Keratinocyte (primary cell): ENCODE measurements around the gene MYCBP2. TPM values are rescaled to one million over a fixed set of nuclear protein-coding genes. Genes with fewer than 3 reads are reported as not detected.

Source experiments
- DNase-seq: peaks from one replicate; pipeline ENCODE4 v3.0.0-alpha.2; 2011; ENCODE audit warnings: low read depth, missing footprints, low spot score
- FAIRE-seq: peaks from 2 replicates; lab custom pipeline; 2011; peaks lifted over from hg19 to GRCh38; lab: Jason Lieb, UNC
- H2AFZ ChIP-seq: 2 replicates; pipeline ENCODE4 v1.6.0; 2012; ENCODE audit warnings: low read length, control low read depth, inconsistent platforms; ENCODE audit not compliant: control insufficient read depth
- H3K27ac ChIP-seq: 2 replicates; pipeline ENCODE4 v1.5.1; 2011; ENCODE audit warnings: low read length; ENCODE audit not compliant: control insufficient read depth, insufficient read depth
- H3K27me3 ChIP-seq: 3 replicates; pipeline ENCODE4 v1.6.0; 2011; ENCODE audit warnings: low read length; ENCODE audit not compliant: control insufficient read depth, insufficient read depth; ENCODE audit errors: extremely low read depth
- H3K36me3 ChIP-seq, 2 experiments: 2 replicates in 1 of 2; 3 replicates in 1 of 2; pipeline ENCODE4 v1.5.1; 2011; ENCODE audit warnings: low read length in 2 of 2, mild to moderate bottlenecking in 1 of 2; ENCODE audit not compliant: control insufficient read depth in 2 of 2, insufficient read depth in 2 of 2; ENCODE audit errors: extremely low read depth in 1 of 2
- H3K4me1 ChIP-seq: 3 replicates; pipeline ENCODE4 v1.5.1; 2011; ENCODE audit warnings: low read length; ENCODE audit not compliant: control insufficient read depth, insufficient read depth; ENCODE audit errors: extremely low read depth
- H3K4me2 ChIP-seq: 3 replicates; pipeline ENCODE4 v1.6.0; 2011; ENCODE audit warnings: low read depth, low read length; ENCODE audit not compliant: control insufficient read depth, insufficient read depth; ENCODE audit errors: extremely low read depth
- H3K4me3 ChIP-seq, 3 experiments: fragments of 200-600 bp in 1 of 3; sonication (generic) in 1 of 3; 2 replicates in 2 of 3; 3 replicates in 1 of 3; pipeline ENCODE4 v1.5.1; 2011 to 2016; ENCODE audit warnings: low read length in 3 of 3, mild to moderate bottlenecking in 3 of 3, control low read depth in 2 of 3, inconsistent platforms in 1 of 3, low read depth in 1 of 3, mixed read lengths in 1 of 3, mixed run types in 1 of 3, moderate library complexity in 1 of 3; ENCODE audit not compliant: control insufficient read depth in 2 of 3, insufficient read depth in 2 of 3; ENCODE audit errors: extremely low read depth in 1 of 3
- H3K79me2 ChIP-seq: 2 replicates; pipeline ENCODE4 v1.6.0; 2012; ENCODE audit warnings: low read length; ENCODE audit not compliant: control insufficient read depth, insufficient read depth
- H3K9ac ChIP-seq: 3 replicates; pipeline ENCODE4 v1.6.0; 2011; ENCODE audit warnings: low read length; ENCODE audit not compliant: control insufficient read depth, insufficient read depth; ENCODE audit errors: extremely low read depth
- H3K9me1 ChIP-seq: 3 replicates; pipeline ENCODE4 v1.6.0; 2011; ENCODE audit warnings: low read length; ENCODE audit not compliant: control insufficient read depth, insufficient read depth; ENCODE audit errors: extremely low read depth
- H3K9me3 ChIP-seq: 2 replicates; pipeline ENCODE4 v1.5.1; 2012; ENCODE audit warnings: low read depth, low read length; ENCODE audit not compliant: control insufficient read depth
- H4K20me1 ChIP-seq: 3 replicates; pipeline ENCODE4 v1.6.0; 2011; ENCODE audit warnings: low read length; ENCODE audit not compliant: control insufficient read depth, insufficient read depth; ENCODE audit errors: extremely low read depth
- CTCF ChIP-seq, 3 experiments: IDR thresholded peaks in 1 of 3; conservative IDR thresholded peaks in 1 of 3; optimal IDR thresholded peaks in 1 of 3; 2 replicates in 2 of 3; 3 replicates in 1 of 3; pipeline versions ENCODE3 to v1.5.1; 2011; ENCODE audit warnings: low read length in 3 of 3, mild to moderate bottlenecking in 3 of 3, moderate library complexity in 2 of 3, control low read depth in 1 of 3, inconsistent platforms in 1 of 3; ENCODE audit not compliant: insufficient read depth in 2 of 3; ENCODE audit errors: extremely low read depth in 1 of 3
- EZH2 ChIP-seq: IDR thresholded peaks from one replicate; pipeline ENCODE4 v1.6.1; 2012; ENCODE audit warnings: inconsistent platforms, mild to moderate bottlenecking, low read length, moderate library complexity
- dilution Hi-C: fragments of 300-500 bp; cut with MboI; formaldehyde crosslinking; loops from one replicate; pipeline ENCODE4 v1.7.0; 2020; ENCODE audit warnings: low sequenced_read_pairs; ENCODE audit not compliant: extremely low pct_ligation_motif_present
- polyA plus RNA-seq, 5 experiments: library from polyadenylated mRNA; depleted of rRNA in 3 of 5; stranded (reverse) in 3 of 5; stranded (forward) in 1 of 5; unstranded in 1 of 5; fragments of >200 nt; gene quantifications; 1 replicate in 1 of 5; 2 replicates in 3 of 5; 3 replicates in 1 of 5; pipeline versions ENCODE4 v1.2.1 to v1.2.3, GENCODE V29; 2011 to 2012; ENCODE audit warnings: missing spikeins in 2 of 5, low read depth in 1 of 5, low replicate concordance in 1 of 5

MYCBP2 gene
- polyA plus RNA-seq, 1 donor (not counting 4 experiments of a cell fraction or from before 2014, with no cell fraction given), result 43.8 TPM

GRCh38 chr13:77331421-77331820, 4.5 kb upstream of the MYCBP2 start:
- DNase-seq (no peak), FAIRE-seq (no peak)
- no peak overlapping the region for H3K9ac ChIP-seq
- H3K36me3 ChIP-seq, result no peaks in the 10 kb centered on the region
- TF ChIP-seq EZH2, result no peak
- no peak for TF ChIP-seq CTCF (optimal IDR thresholded peaks at IDR 0.05 in 1 of 3, IDR thresholded peaks at IDR 0.05 in 1 of 3, conservative IDR thresholded peaks at IDR 0.05 in 1 of 3; ENCODE audit: extremely low read depth in 1 of 3, insufficient read depth in 2 of 3, low read length in 3 of 3)
- dilution Hi-C loops, result no loop called here
- H3K9me3 ChIP-seq, result no peaks in the 10 kb centered on the region
- H3K27ac ChIP-seq, result no peak overlapping the region
- no peaks in the 10 kb centered on the region for H3K9me1 ChIP-seq
- H4K20me1 ChIP-seq, result no peaks in the 10 kb centered on the region
- H2AFZ ChIP-seq, result no peak overlapping the region
- H3K27me3 ChIP-seq, result no peaks in the 10 kb centered on the region
- H3K4me1 ChIP-seq, result peaks cover 21% of the 10 kb centered on the region
- peaks cover 3% of the 10 kb centered on the region for H3K79me2 ChIP-seq
- H3K4me2 ChIP-seq, result no peak overlapping the region
- no peak overlapping the region for H3K4me3 ChIP-seq

- Histone ChIP-seq H3K27me3 (no peaks in the 10 kb centered on the region), H3K79me2 (peaks cover 17% of the 10 kb centered on the region), H2AFZ (peak overlapping the region; percentile 100), H3K36me3 (no peaks in the 10 kb centered on the region), H3K9ac (peak overlapping the region; percentile 80), H3K4me3 (peak overlapping the region; percentile 84 to 94 (median 92)), H3K9me3 (no peaks in the 10 kb centered on the region), H3K4me1 (peaks cover 21% of the 10 kb centered on the region), H3K4me2 (peak overlapping the region; percentile 95), H3K27ac (peak overlapping the region; percentile 65), H4K20me1 (no peaks in the 10 kb centered on the region), H3K9me1 (no peaks in the 10 kb centered on the region)
- dilution Hi-C loops, result no loop called here
- FAIRE-seq (peak; percentile 71), DNase-seq (no peak)
- TF ChIP-seq EZH2 (no peak), CTCF (optimal IDR thresholded peaks at IDR 0.05 in 1 of 3, IDR thresholded peaks at IDR 0.05 in 1 of 3, conservative IDR thresholded peaks at IDR 0.05 in 1 of 3; ENCODE audit: extremely low read depth in 1 of 3, insufficient read depth in 2 of 3, low read length in 3 of 3) (no peak)
These were observed 3.2 kb upstream of the MYCBP2 start for GRCh38 chr13:77329911-77330584.
